ENCODE results near the gene BEGAIN. TPM values are rescaled to one million over a fixed set of nuclear protein-coding genes. Genes with fewer than 3 reads are reported as not detected.

The BEGAIN gene
- total RNA-seq, 4 donors from 2014 or later = 0.25 to 2.2 (median 1.6) TPM

GRCh38 chr14:100621806-100622205, 34.6 kb upstream of the BEGAIN start:
- TF ChIP-seq POLR2A (IDR thresholded peaks at IDR 0.05) = no peak
- TF ChIP-seq, protein P1, sequence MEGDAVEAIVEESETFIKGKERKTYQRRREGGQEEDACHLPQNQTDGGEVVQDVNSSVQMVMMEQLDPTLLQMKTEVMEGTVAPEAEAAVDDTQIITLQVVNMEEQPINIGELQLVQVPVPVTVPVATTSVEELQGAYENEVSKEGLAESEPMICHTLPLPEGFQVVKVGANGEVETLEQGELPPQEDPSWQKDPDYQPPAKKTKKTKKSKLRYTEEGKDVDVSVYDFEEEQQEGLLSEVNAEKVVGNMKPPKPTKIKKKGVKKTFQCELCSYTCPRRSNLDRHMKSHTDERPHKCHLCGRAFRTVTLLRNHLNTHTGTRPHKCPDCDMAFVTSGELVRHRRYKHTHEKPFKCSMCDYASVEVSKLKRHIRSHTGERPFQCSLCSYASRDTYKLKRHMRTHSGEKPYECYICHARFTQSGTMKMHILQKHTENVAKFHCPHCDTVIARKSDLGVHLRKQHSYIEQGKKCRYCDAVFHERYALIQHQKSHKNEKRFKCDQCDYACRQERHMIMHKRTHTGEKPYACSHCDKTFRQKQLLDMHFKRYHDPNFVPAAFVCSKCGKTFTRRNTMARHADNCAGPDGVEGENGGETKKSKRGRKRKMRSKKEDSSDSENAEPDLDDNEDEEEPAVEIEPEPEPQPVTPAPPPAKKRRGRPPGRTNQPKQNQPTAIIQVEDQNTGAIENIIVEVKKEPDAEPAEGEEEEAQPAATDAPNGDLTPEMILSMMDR (IDR thresholded peaks at IDR 0.05) = no peak
- intact Hi-C loops (cut with DNase I; ENCODE audit: low total_unique reads) = no loop called here
- no peak for DNase-seq (ENCODE audit: low spot score in 2 of 2)
- 76 to 85% methylated on average over 14 of the region's 14 CpGs for WGBS, 2 donors
- H3K4me3 ChIP-seq (ENCODE audit: low read depth, poor library complexity, severe bottlenecking) = no peak overlapping the region

DNA sequence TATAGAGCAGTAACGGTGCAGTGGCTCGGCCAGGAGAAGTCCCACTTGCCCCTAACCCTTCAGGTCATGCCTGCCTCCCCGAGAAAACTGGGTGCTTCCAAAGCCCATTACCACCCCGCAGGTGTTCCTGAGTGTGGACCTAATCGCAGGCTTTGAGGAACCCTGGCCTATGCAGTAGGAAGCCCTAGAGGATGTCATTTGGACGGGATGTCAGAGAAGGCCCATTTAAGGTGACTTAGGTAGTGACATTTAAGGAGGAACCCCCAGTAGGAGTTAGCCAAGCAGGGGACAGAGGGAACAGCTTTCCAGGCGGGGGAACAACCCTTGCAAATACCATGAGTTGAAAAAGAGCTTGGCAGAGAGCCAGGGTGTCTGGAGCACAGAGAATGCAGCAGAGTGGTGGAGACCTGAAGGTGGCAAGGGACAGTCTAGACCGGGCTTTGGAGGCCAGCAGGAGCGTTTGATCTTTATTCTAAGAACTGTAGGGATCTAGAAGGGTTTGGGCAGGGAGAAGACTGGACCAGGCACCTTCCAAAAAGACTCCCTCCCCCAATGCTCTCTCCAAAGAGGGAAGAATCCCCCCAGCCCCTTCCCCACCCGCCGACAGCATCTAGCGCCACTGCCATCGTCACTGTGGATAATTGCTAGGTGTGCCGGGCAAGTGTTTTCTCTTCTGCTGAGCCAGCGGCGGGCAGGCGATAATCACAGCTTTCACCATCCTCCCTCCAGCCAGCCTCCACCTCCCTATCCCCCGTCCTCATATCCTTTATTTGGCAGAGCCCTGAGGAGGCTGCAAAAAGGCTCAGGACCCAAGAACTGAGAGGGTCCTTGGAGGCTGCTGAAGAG, 33.3 kb upstream of the BEGAIN start:
- 87 to 88% methylated on average over 18 of the region's 18 CpGs for WGBS, 2 donors
- no peak overlapping the region for H3K4me3 ChIP-seq (ENCODE audit: low read depth, poor library complexity, severe bottlenecking)
- peak in 1 of 2 donors; percentile 50 for DNase-seq (ENCODE audit: low spot score in 2 of 2)
- no peak for TF ChIP-seq POLR2A (IDR thresholded peaks at IDR 0.05)
- TF ChIP-seq, protein P1 (IDR thresholded peaks at IDR 0.05) = no peak
- intact Hi-C loops (cut with DNase I; ENCODE audit: low total_unique reads) = no loop called here

DNA sequence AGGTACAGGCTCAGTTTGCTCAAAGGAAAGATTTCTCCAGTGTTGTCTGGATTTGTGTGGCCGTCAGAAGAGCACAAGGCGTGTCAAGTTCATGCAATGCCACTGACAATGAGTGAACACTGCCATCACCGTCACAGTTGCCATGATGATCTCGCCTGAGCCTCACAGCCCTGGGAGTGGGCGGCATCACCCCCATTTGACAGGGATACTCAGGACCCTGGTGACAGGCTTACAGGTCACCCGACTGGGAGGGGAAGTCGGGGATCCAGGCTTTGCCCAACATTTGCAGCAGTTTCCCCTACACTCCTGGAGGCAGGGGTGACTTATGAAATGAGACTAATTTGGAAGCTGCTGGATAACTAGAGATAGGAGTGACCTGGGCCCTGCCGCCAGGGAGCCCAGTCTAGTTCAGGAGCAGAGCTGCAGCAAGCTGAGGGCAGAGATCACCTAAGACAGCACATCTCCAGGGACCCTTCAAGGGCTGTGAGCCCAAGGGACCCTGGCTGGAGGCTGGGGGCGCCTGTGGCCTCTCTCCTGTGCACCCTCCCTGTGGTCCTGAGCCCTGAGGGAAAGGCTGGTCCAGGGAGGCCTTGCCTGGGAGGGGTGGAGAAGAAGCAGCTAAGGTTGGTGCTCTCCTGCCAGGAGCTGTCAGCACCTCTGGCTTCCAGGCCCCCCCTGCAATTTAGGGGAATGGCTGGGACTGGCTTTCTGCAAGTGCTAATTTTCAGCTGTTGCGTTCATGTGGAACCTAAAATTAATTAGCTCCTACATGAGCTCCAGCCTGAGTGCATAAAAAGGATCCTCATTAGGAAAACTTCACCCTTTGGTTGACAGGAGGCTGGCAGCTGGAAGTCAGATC, 32.4 kb upstream of the BEGAIN start:
- intact Hi-C loops (cut with DNase I; ENCODE audit: low total_unique reads) = no loop called here
- 83 to 89% methylated on average over 5 to 10 of the region's 10 CpGs for WGBS, 2 donors
- TF ChIP-seq, protein P1 (IDR thresholded peaks at IDR 0.05) = no peak
- no peak for TF ChIP-seq POLR2A (IDR thresholded peaks at IDR 0.05)
- H3K4me3 ChIP-seq (ENCODE audit: low read depth, poor library complexity, severe bottlenecking) = no peak overlapping the region
- DNase-seq (ENCODE audit: low spot score in 2 of 2) = peak in 1 of 2 donors; percentile 56

GRCh38 chr14:100618763-100619320, 31.6 kb upstream of the BEGAIN start:
- intact Hi-C loops (cut with DNase I; ENCODE audit: low total_unique reads) = no loop called here
- DNase-seq (ENCODE audit: low spot score in 2 of 2) = peak in 1 of 2 donors; percentile 42
- no peak overlapping the region for H3K4me3 ChIP-seq (ENCODE audit: low read depth, poor library complexity, severe bottlenecking)
- 59 to 70% methylated on average over 10 of the region's 10 CpGs for WGBS, 2 donors
- TF ChIP-seq POLR2A (IDR thresholded peaks at IDR 0.05) = no peak
- TF ChIP-seq, protein P1 (IDR thresholded peaks at IDR 0.05) = no peak

- H3K4me3 ChIP-seq (ENCODE audit: low read depth, poor library complexity, severe bottlenecking) = no peak overlapping the region
- TF ChIP-seq, protein P1 (IDR thresholded peaks at IDR 0.05) = no peak
- no peak for TF ChIP-seq POLR2A (IDR thresholded peaks at IDR 0.05)
- DNase-seq (ENCODE audit: low spot score in 2 of 2) = peak in 1 of 2 donors; percentile 82
- intact Hi-C loops (cut with DNase I; ENCODE audit: low total_unique reads) = no loop called here
- WGBS, 2 donors = 53 to 59% methylated on average over 8 to 9 of the region's 9 CpGs
Measured at GRCh38 chr14:100618318-100618693, 31.1 kb upstream of the BEGAIN start.
